Loucy (cell line): Measurements from ENCODE around the gene OR1E1.

Experiments used
- EZH2phosphoT487 ChIP-seq: fragments of 200-600 bp; IDR thresholded peaks from 2 replicates; pipeline ENCODE4 v1.6.1; 2018; ENCODE audit warnings: antibody characterized with exemption, mild to moderate bottlenecking, moderate library complexity, borderline replicate concordance
- TF ChIP-seq, protein P1 (sequence below): fragments of 200-600 bp; sonication (generic); conservative IDR thresholded peaks from 2 replicates; pipeline ENCODE4 v1.5.1; 2014; ENCODE audit warnings: mild to moderate bottlenecking, antibody characterized with exemption, low read length

DNA sequence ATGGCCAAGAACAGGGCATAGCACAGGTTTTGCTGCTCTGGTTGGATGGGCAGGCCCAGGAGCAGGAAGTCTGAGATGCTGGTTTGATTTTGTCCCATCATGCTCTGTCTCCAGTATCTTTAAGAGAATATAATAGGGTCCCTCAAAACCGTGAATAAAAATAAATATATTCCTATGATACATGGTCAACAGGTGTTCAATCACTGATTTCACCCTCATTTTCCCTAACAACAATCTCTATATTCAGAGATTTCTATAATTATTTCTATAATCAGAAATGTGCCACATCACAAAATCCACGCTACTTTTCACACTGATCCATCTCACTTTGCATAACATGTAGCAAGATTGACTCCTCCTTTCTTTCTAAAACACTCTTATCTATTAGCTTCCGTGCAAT is 35.5 kb upstream of the OR1E1 start, which contains the start of gene OR1E2:
- TF ChIP-seq, protein P1, sequence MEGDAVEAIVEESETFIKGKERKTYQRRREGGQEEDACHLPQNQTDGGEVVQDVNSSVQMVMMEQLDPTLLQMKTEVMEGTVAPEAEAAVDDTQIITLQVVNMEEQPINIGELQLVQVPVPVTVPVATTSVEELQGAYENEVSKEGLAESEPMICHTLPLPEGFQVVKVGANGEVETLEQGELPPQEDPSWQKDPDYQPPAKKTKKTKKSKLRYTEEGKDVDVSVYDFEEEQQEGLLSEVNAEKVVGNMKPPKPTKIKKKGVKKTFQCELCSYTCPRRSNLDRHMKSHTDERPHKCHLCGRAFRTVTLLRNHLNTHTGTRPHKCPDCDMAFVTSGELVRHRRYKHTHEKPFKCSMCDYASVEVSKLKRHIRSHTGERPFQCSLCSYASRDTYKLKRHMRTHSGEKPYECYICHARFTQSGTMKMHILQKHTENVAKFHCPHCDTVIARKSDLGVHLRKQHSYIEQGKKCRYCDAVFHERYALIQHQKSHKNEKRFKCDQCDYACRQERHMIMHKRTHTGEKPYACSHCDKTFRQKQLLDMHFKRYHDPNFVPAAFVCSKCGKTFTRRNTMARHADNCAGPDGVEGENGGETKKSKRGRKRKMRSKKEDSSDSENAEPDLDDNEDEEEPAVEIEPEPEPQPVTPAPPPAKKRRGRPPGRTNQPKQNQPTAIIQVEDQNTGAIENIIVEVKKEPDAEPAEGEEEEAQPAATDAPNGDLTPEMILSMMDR, result no peak
- no peak for TF ChIP-seq EZH2phosphoT487
